ENCODE data around the gene CADM2.

CADM2 gene

DNA sequence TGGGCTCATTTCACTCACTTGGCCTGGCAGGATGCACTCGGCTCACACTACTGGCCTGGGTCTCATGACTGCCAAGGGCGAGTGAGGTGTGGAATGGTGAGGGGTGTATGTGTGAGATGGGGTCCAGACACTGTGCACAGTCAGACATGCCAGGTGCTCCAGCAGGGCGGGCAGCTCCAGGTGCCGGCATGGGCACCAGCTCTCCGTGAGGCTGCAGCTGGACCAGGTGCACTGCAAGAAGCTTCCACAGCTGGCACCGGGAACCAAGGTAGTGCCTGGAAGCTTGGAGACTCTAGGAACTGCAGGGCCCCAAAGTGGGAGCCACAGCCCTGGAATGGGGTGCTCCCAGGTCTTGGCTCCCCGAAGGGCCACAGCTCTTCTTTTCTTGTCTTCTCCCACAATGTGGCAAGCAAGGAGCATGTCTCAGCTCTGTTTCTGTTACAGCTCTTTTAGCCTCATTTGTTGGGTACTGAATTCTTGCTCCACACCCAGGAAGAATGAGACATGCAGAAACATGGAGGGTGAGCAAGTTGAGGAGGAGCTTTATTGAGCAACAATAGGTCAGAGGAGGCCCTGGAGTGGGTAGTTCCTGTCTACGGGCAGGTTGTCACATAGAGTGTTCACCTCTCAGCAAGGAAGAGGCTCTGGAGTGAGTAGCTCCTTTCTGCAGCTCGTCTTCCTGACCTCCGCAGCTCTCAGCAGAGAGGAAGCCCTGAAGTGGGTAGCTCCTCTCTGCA, 762.8 kb downstream of the CADM2 start:
- no peak overlapping the region for H3K27ac ChIP-seq
- TF ChIP-seq ZFX (IDR thresholded peaks at IDR 0.05; ENCODE audit: borderline replicate concordance): no peak
- TF ChIP-seq, protein P1, sequence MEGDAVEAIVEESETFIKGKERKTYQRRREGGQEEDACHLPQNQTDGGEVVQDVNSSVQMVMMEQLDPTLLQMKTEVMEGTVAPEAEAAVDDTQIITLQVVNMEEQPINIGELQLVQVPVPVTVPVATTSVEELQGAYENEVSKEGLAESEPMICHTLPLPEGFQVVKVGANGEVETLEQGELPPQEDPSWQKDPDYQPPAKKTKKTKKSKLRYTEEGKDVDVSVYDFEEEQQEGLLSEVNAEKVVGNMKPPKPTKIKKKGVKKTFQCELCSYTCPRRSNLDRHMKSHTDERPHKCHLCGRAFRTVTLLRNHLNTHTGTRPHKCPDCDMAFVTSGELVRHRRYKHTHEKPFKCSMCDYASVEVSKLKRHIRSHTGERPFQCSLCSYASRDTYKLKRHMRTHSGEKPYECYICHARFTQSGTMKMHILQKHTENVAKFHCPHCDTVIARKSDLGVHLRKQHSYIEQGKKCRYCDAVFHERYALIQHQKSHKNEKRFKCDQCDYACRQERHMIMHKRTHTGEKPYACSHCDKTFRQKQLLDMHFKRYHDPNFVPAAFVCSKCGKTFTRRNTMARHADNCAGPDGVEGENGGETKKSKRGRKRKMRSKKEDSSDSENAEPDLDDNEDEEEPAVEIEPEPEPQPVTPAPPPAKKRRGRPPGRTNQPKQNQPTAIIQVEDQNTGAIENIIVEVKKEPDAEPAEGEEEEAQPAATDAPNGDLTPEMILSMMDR (IDR thresholded peaks at IDR 0.05): no peak

DNA sequence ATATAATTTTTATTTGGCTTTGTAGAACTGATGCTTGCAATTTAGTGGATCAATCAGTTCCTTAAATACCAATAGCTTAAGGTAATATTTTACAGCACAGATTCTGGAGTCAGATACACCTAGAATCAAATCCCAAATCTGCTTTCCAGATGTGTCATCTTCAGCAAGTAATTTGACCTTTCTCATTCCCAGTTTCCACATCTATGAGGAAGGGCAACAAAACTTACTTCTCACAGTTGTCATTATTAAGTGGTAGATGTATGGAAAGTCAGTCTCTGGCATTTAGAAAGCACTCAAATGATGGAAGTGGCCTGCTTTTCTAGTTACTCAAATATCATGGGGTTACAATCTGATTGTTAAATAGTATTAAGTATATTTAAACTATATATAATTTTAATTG, 767.0 kb downstream of the CADM2 start:
- no peak overlapping the region for H3K27ac ChIP-seq
- TF ChIP-seq, protein P1 (IDR thresholded peaks at IDR 0.05): no peak
- no peak for TF ChIP-seq ZFX (IDR thresholded peaks at IDR 0.05; ENCODE audit: borderline replicate concordance)

DNA sequence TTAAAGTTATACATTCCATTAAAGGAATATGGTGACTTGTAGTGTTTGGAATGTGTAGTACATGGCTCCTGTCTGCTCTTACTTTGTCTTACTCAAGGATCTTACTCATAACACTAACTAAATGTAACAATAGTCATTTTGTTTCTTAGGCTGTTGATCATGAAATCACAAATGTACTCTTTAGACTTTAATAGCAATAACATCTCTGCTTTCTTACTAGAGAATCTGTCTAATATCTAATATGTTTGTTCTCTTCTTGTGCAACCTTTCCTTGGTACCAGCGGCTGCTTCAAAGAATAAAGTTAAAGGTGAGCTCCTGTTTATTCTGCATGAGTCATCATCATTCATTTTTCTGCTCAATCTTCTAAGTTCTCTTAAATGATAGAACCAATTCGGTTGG, 767.5 kb downstream of the CADM2 start:
- TF ChIP-seq, protein P1 (IDR thresholded peaks at IDR 0.05): no peak
- no peak for TF ChIP-seq ZFX (IDR thresholded peaks at IDR 0.05; ENCODE audit: borderline replicate concordance)
- no peak overlapping the region for H3K27ac ChIP-seq

DNA sequence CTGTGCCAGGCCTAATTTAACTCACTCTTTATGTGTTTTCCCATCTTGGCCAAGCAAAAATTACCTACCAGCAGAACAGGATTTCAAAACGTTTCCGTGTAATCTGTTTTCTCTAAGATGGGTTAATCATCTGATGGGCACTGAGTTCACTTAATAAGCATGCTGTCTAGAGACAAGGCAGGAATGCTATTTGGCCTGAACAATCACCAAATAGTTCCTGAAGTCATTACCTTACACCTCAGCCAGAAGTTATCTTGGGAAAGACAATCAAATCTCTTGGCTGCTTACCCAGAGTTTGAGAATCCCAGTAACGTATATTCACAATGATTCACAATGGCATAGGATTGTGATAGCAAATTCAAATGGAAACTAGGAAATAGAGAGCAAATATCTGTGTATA, 779.1 kb downstream of the CADM2 start:
- H3K27ac ChIP-seq: no peak overlapping the region
- TF ChIP-seq, protein P1 (IDR thresholded peaks at IDR 0.05): no peak
- TF ChIP-seq ZFX (IDR thresholded peaks at IDR 0.05; ENCODE audit: borderline replicate concordance): no peak

DNA sequence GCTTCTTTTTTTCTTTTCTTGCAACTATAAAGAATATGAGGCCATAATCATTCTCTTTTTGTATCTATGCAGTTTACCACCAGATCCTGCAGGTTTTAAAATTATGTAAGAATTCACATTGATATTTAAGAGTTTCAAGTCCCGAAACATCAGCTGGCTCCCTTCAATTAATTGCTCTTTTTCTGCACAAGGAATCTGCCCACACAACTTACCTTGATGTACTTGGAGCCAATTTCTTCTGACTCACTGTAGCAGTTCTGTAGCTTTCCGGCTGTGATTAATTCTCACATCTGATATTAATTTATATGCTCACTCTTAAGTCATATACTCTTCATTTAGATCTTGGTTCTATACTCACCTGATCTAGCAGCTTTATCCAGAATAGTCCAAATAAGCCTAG, 781.8 kb downstream of the CADM2 start:
- no peak overlapping the region for H3K27ac ChIP-seq
- TF ChIP-seq ZFX (IDR thresholded peaks at IDR 0.05; ENCODE audit: borderline replicate concordance): no peak
- TF ChIP-seq, protein P1 (IDR thresholded peaks at IDR 0.05): no peak

DNA sequence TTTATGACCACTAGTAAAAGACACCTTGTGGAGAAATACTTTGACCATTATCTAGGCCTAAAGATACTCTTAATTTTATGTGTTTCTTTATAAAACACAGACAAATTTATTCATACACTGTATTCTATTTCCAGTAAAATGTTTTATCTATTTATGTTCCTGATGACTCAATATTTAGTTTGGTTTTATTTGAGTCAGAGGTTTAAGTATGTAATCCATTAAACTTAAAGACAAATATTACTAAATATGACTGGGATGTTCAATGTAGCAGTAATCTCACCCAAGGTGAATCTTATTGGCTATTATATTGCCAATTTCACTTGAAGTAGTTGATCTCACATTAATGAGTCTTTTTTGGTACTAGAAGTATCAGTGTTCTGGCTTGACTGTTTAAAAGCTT, 799.7 kb downstream of the CADM2 start:
- TF ChIP-seq, protein P1 (IDR thresholded peaks at IDR 0.05): no peak
- no peak for TF ChIP-seq ZFX (IDR thresholded peaks at IDR 0.05; ENCODE audit: borderline replicate concordance)
- H3K27ac ChIP-seq: no peak overlapping the region

DNA sequence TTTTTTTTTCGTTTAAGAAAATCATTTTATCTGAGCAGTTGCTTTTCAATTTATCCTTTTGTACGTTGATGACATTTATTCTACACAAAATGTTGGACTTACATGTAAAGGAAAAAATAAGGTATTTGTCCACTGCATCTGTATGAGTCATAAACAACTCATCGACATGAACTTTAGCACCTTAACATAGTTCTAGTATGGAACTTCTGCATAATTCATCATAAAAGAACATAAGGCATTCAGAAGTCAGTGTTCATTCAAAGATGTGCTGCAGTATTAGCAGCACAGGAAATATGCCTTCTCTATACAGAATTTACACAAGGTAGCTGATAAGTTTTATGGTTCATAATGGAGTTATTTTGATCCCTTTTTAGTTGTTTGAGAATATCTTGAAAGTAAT, 801.6 kb downstream of the CADM2 start:
- no peak for TF ChIP-seq ZFX (IDR thresholded peaks at IDR 0.05; ENCODE audit: borderline replicate concordance)
- TF ChIP-seq, protein P1 (IDR thresholded peaks at IDR 0.05): no peak
- no peak overlapping the region for H3K27ac ChIP-seq
